H1 (cell line): ENCODE measurements around the gene CNOT9. TPM values are rescaled to one million over a fixed set of nuclear protein-coding genes. Genes with fewer than 3 reads are reported as not detected.

Source experiments
- CTCF ChIA-PET: fragments of 300-600 bp; sonication (Branson Sonifier 250); formaldehyde crosslinking; loops from one replicate; lab custom pipeline; 2021; ENCODE audit not compliant: partially characterized antibody; lab: Charles Lee
- POLR2A ChIA-PET: fragments of 300-600 bp; sonication (Branson Sonifier 250); formaldehyde crosslinking; loops from one replicate; lab custom pipeline; 2021; ENCODE audit warnings: inconsistent platforms; ENCODE audit not compliant: partially characterized antibody; lab: Charles Lee
- DNase-seq, 2 experiments: peaks; one replicate each; pipeline versions ENCODE4 v3.0.0 to v3.0.0-alpha.2; 2010 to 2022; ENCODE audit warnings: low spot score in 2 of 2, low read depth in 1 of 2, mixed read lengths in 1 of 2
- FAIRE-seq: peaks from 2 replicates; lab custom pipeline; 2011; peaks lifted over from hg19 to GRCh38; lab: Jason Lieb, UNC
- H2AFZ ChIP-seq: 2 replicates; pipeline ENCODE4 v1.8.1; 2012; ENCODE audit warnings: low read length, inconsistent platforms
- H2AK5ac ChIP-seq: 2 replicates; pipeline ENCODE4 v1.6.1; 2013; ENCODE audit warnings: low read depth, low read length
- H2BK120ac ChIP-seq: replicated peaks from 2 replicates; pipeline ENCODE3; 2013; ENCODE audit warnings: low read depth, low read length, inconsistent platforms
- H2BK12ac ChIP-seq: 2 replicates; pipeline ENCODE4 v1.6.1; 2013; ENCODE audit warnings: low read depth, low read length
- H2BK15ac ChIP-seq: 2 replicates; pipeline ENCODE4 v1.6.1; 2013; ENCODE audit warnings: low read length
- H2BK20ac ChIP-seq: 2 replicates; pipeline ENCODE4 v1.6.1; 2013; ENCODE audit warnings: low read length
- H2BK5ac ChIP-seq: 2 replicates; pipeline ENCODE4 v1.6.1; 2013; ENCODE audit warnings: low read depth, low read length
- H3K14ac ChIP-seq: 2 replicates; pipeline ENCODE4 v1.6.1; 2013; ENCODE audit warnings: inconsistent platforms; ENCODE audit not compliant: insufficient read length
- H3K18ac ChIP-seq: 2 replicates; pipeline ENCODE4 v1.6.1; 2013; ENCODE audit warnings: low read length; ENCODE audit errors: extremely low read depth
- H3K23ac ChIP-seq: 2 replicates; pipeline ENCODE4 v1.6.1; 2013; ENCODE audit warnings: inconsistent platforms; ENCODE audit not compliant: insufficient read length
- H3K23me2 ChIP-seq: 2 replicates; pipeline ENCODE4 v1.6.1; 2013; ENCODE audit warnings: low read depth, low read length
- H3K27ac ChIP-seq: 2 replicates; pipeline ENCODE4 v1.6.1; 2011; ENCODE audit warnings: low read depth, low read length, inconsistent platforms
- H3K27me3 ChIP-seq, 4 experiments: replicated peaks in 1 of 4; 1 replicate in 1 of 4; 2 replicates in 3 of 4; pipeline versions ENCODE4 v1.6.1 to v1.8.1; 2011 to 2013; ENCODE audit warnings: low read length in 3 of 4, mild to moderate bottlenecking in 3 of 4, inconsistent platforms in 2 of 4, mixed read lengths in 2 of 4, moderate library complexity in 1 of 4; ENCODE audit not compliant: control insufficient read depth in 3 of 4, insufficient read depth in 3 of 4; ENCODE audit errors: extremely low read depth in 1 of 4
- H3K36me3 ChIP-seq, 4 experiments: 2 replicates each; pipeline versions ENCODE4 v1.6.1 to v1.8.1; 2011 to 2013; ENCODE audit warnings: mild to moderate bottlenecking in 4 of 4, low read length in 3 of 4, moderate library complexity in 2 of 4, control low read depth in 1 of 4, inconsistent platforms in 1 of 4; ENCODE audit not compliant: insufficient read depth in 4 of 4, control insufficient read depth in 2 of 4
- H3K4ac ChIP-seq: replicated peaks from 2 replicates; pipeline ENCODE3; 2013; ENCODE audit warnings: low read length, low read depth, mixed read lengths, inconsistent platforms; ENCODE audit not compliant: insufficient read length
- H3K4me1 ChIP-seq, 4 experiments: replicated peaks in 1 of 4; 1 replicate in 1 of 4; 2 replicates in 3 of 4; pipeline versions ENCODE4 v1.6.1 to v1.8.1; 2011 to 2013; ENCODE audit warnings: low read length in 3 of 4, inconsistent platforms in 2 of 4, mixed read lengths in 1 of 4; ENCODE audit not compliant: insufficient read depth in 4 of 4, control insufficient read depth in 3 of 4
- H3K4me2 ChIP-seq, 2 experiments: 2 replicates each; pipeline versions ENCODE4 v1.6.1 to v1.8.1; 2011 to 2013; ENCODE audit warnings: low read depth in 2 of 2, low read length in 2 of 2, control low read depth in 1 of 2, inconsistent platforms in 1 of 2, mild to moderate bottlenecking in 1 of 2; ENCODE audit not compliant: insufficient read depth in 1 of 2
- H3K4me3 ChIP-seq, 4 experiments: fragments of 200-600, 300-600 bp in 1 of 4; sonication (generic), shearing (Covaris generic), sonication (Bioruptor Twin) in 1 of 4; 2 replicates each; pipeline versions ENCODE4 v1.5.1 to v1.8.1; 2011 to 2016; ENCODE audit warnings: low read length in 4 of 4, low read depth in 3 of 4, control low read depth in 2 of 4, inconsistent platforms in 2 of 4, mild to moderate bottlenecking in 2 of 4, mixed read lengths in 1 of 4, moderate library complexity in 1 of 4; ENCODE audit not compliant: insufficient read depth in 2 of 4; ENCODE audit errors: extremely low read depth in 1 of 4
- H3K56ac ChIP-seq: replicated peaks from 2 replicates; pipeline ENCODE3; 2013; ENCODE audit warnings: low read depth, mild to moderate bottlenecking, mixed read lengths, low read length, inconsistent platforms; ENCODE audit not compliant: insufficient read length
- H3K79me1 ChIP-seq: 2 replicates; pipeline ENCODE4 v1.6.1; 2013; ENCODE audit warnings: low read depth, low read length, control low read depth
- H3K79me2 ChIP-seq, 2 experiments: 2 replicates each; pipeline versions ENCODE4 v1.6.1 to v1.8.1; 2012 to 2013; ENCODE audit warnings: low read length in 2 of 2, mild to moderate bottlenecking in 2 of 2, inconsistent platforms in 1 of 2; ENCODE audit not compliant: insufficient read depth in 2 of 2, control insufficient read depth in 1 of 2
- H3K9ac ChIP-seq, 4 experiments: replicated peaks in 1 of 4; 1 replicate in 1 of 4; 2 replicates in 3 of 4; pipeline versions ENCODE4 v1.6.1 to v1.8.1; 2011 to 2013; ENCODE audit warnings: low read depth in 3 of 4, low read length in 3 of 4, control low read depth in 2 of 4, mild to moderate bottlenecking in 2 of 4, moderate library complexity in 2 of 4, inconsistent platforms in 1 of 4; ENCODE audit errors: extremely low read depth in 1 of 4
- H3K9me3 ChIP-seq, 2 experiments: 2 replicates each; pipeline versions ENCODE4 v1.6.1 to v1.8.1; 2012 to 2013; ENCODE audit warnings: mild to moderate bottlenecking in 2 of 2, moderate library complexity in 2 of 2, control low read depth in 1 of 2, inconsistent platforms in 1 of 2, low read depth in 1 of 2, low read length in 1 of 2, mixed read lengths in 1 of 2; ENCODE audit not compliant: insufficient read depth in 2 of 2
- H4K20me1 ChIP-seq, 2 experiments: replicated peaks in 1 of 2; 2 replicates each; pipeline versions ENCODE3 to v1.8.1; 2011 to 2013; ENCODE audit warnings: inconsistent platforms in 2 of 2, low read length in 2 of 2, mild to moderate bottlenecking in 1 of 2; ENCODE audit not compliant: insufficient read depth in 2 of 2, control insufficient read depth in 1 of 2
- H4K5ac ChIP-seq: 2 replicates; pipeline ENCODE4 v1.6.1; 2013; ENCODE audit warnings: low read length, low read depth, mixed read lengths, inconsistent platforms; ENCODE audit not compliant: insufficient read length
- H4K8ac ChIP-seq: 2 replicates; pipeline ENCODE4 v1.8.0; 2013; ENCODE audit warnings: mild to moderate bottlenecking, moderate library complexity, low read length, inconsistent platforms; ENCODE audit not compliant: insufficient read depth; ENCODE audit errors: extremely low read depth
- H4K91ac ChIP-seq: replicated peaks from 2 replicates; pipeline ENCODE3; 2013; ENCODE audit warnings: low read length, mixed read lengths, inconsistent platforms; ENCODE audit not compliant: insufficient read length
- ATF2 ChIP-seq: IDR thresholded peaks from 2 replicates; pipeline ENCODE4 v1.6.1; 2012; ENCODE audit warnings: low read length, inconsistent platforms
- CHD2 ChIP-seq: IDR thresholded peaks from 2 replicates; pipeline ENCODE4 v1.6.1; 2012; ENCODE audit warnings: low read length, improper control_type of control experiment
- EP300 ChIP-seq, 2 experiments: IDR thresholded peaks; 1 replicate in 1 of 2; 2 replicates in 1 of 2; pipeline ENCODE4 v1.6.1; 2011 to 2012; ENCODE audit warnings: low read depth in 2 of 2, low read length in 2 of 2, mild to moderate bottlenecking in 2 of 2, borderline replicate concordance in 1 of 2, inconsistent platforms in 1 of 2, moderate library complexity in 1 of 2
- GABPA ChIP-seq: IDR thresholded peaks from 2 replicates; pipeline ENCODE4 v1.6.1; 2011; ENCODE audit warnings: mild to moderate bottlenecking, low read length, moderate library complexity, borderline replicate concordance; ENCODE audit not compliant: insufficient read depth
- GTF2F1 ChIP-seq: IDR thresholded peaks from 2 replicates; pipeline ENCODE4 v1.6.1; 2012; ENCODE audit warnings: low read depth, low read length, improper control_type of control experiment, borderline replicate concordance
- JUND ChIP-seq: IDR thresholded peaks from 2 replicates; pipeline ENCODE4 v1.6.1; 2011; ENCODE audit warnings: mild to moderate bottlenecking, improper control_type of control experiment, low read length
- POU5F1 ChIP-seq: IDR thresholded peaks from 2 replicates; pipeline ENCODE4 v1.6.1; 2011; ENCODE audit warnings: low read depth, mild to moderate bottlenecking, low read length, moderate library complexity
- RNF2 ChIP-seq: fragments of 200-900, 300-1000 bp; sonication (generic); IDR thresholded peaks from 2 replicates; pipeline ENCODE4 v1.7.1; 2016; ENCODE audit warnings: borderline replicate concordance, low read depth, mild to moderate bottlenecking, antibody characterized with exemption, low read length; ENCODE audit not compliant: poor library complexity, severe bottlenecking; ENCODE audit errors: missing control alignments
- SAP30 ChIP-seq: fragments of 300-600 bp; sonication (generic); IDR thresholded peaks from 2 replicates; pipeline ENCODE4 v1.7.1; 2012; ENCODE audit warnings: low read length, moderate library complexity, mild to moderate bottlenecking, inconsistent platforms; ENCODE audit not compliant: insufficient read depth, insufficient replicate concordance
- SIX5 ChIP-seq: IDR thresholded peaks from 2 replicates; pipeline ENCODE4 v1.6.1; 2011; ENCODE audit warnings: mild to moderate bottlenecking, low read depth, low read length
- TCF12 ChIP-seq: IDR thresholded peaks from 2 replicates; pipeline ENCODE4 v1.6.1; 2011; ENCODE audit warnings: low read depth, mild to moderate bottlenecking, low read length
- TEAD4 ChIP-seq: IDR thresholded peaks from 2 replicates; pipeline ENCODE4 v1.6.1; 2012; ENCODE audit warnings: low read depth, low read length, inconsistent platforms, mixed read lengths
- WGBS, 2 experiments: shearing (Covaris generic) in 1 of 2; methylation state at CpG; one replicate each; pipeline versions ENCODE4 v1.1.6 to v1.1.7; 2013 to 2015; ENCODE audit warnings: low lambda C conversion rate in 2 of 2, mixed read lengths in 2 of 2, inconsistent platforms in 1 of 2, low coverage in 1 of 2, missing lambda C conversion rate in 1 of 2; ENCODE audit not compliant: insufficient replicate concordance in 2 of 2, insufficient coverage in 1 of 2, insufficient read length in 1 of 2; ENCODE audit errors: extremely low coverage in 1 of 2, missing lambda C conversion rate in 1 of 2; 5-methylcytosine and 5-hydroxymethylcytosine counted together
- polyA plus RNA-seq, 7 experiments: library from polyadenylated mRNA; depleted of rRNA in 3 of 7; stranded (reverse) in 5 of 7; unstranded in 2 of 7; fragments of >200 nt in 5 of 7; fragments of 200-250 nt in 2 of 7; gene quantifications; 1 replicate in 5 of 7; 2 replicates in 1 of 7; 4 replicates in 1 of 7; pipeline versions ENCODE4 v1.2.1 to v1.2.3, GENCODE V29; 2011 to 2013; ENCODE audit warnings: missing spikeins in 2 of 7, mixed read lengths in 2 of 7
- total RNA-seq: library from RNA; stranded (reverse); fragmentation: NEBNext Ultra II Directional; extraction: Animal tissue kit (Norgen Biotek cat#: 25700); gene quantifications from 2 replicates; pipeline ENCODE4 v1.2.1, GENCODE V29; 2021

The CNOT9 gene
- total and polyA plus RNA-seq, 2 of the 8 experiments (the other 6 are each of a cell fraction or from before 2014, with no cell fraction given): 79.3 to 81.2 TPM

DNA sequence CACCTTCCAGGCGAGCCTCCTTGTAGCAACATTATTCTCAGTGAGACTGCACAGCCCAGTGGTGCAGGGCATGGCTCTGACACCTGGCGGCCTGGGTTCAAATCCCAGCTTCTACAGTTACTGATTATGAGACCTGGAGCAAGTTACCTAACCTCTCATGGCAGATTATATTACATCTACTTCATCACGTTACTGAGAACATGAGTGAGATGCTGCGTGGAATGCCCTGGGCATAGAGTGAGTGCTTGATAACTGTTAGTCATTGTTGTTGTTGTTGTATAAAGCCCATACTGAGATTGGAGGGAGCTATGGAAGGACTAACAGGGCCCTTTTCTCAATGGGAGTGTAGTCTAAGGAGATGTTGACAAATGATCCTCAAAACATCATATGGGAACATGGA, 57.7 kb downstream of the CNOT9 start:
- Histone ChIP-seq H2AK5ac (no peak overlapping the region), H2BK20ac (no peak overlapping the region), H3K27me3 (no peaks in the 10 kb centered on the region; a peak in 1 of 7 replicates), H3K79me2 (no peaks in the 10 kb centered on the region), H3K79me1 (no peaks in the 10 kb centered on the region), H3K18ac (no peak overlapping the region), H2AFZ (no peak overlapping the region), H4K91ac (no peak overlapping the region), H4K8ac (no peak overlapping the region; the same call in 1 of the 2 replicates), H3K4me3 (no peak overlapping the region), H3K23me2 (no peaks in the 10 kb centered on the region), H2BK12ac (no peak overlapping the region), H3K36me3 (no peaks in the 10 kb centered on the region), H2BK120ac (no peak overlapping the region), H3K27ac (no peak overlapping the region), H3K14ac (no peak overlapping the region), H2BK15ac (no peak overlapping the region), H4K5ac (no peak overlapping the region), H2BK5ac (no peak overlapping the region), H3K9me3 (no peaks in the 10 kb centered on the region), H4K20me1 (no peaks in the 10 kb centered on the region), H3K4me2 (no peak overlapping the region), H3K56ac (no peak overlapping the region), H3K4ac (no peak overlapping the region), H3K4me1 (no peaks in the 10 kb centered on the region; a peak in 1 of 7 replicates), H3K23ac (no peak overlapping the region), H3K9ac (no peak overlapping the region)
- FAIRE-seq: no peak
- ChIA-PET CTCF (interaction anchor here (0.6 to 1.0 kb wide), 3 partner anchors 16 to 218 kb away, joined by 3 to 4 read pairs (median 3); no protein-coding TSS in a partner anchor), POLR2A (interaction anchor here (1.3 kb wide), 2 partner anchors 11 to 19 kb away, joined by 3 read pairs; partner anchors contain the start of gene PLCD4)
- 93% methylated on average over 4 of the region's 4 CpGs; no CpG with 5 or more reads in 1 of the 2 experiments for whole genome bisulfite sequencing, 2 experiments
- DNase-seq: no peak
- no peak for TF ChIP-seq JUND
- TF ChIP-seq ATF2: no peak
- TF ChIP-seq TCF12: no peak
- no peak for TF ChIP-seq RNF2
- no peak for TF ChIP-seq CHD2
- TF ChIP-seq GABPA: no peak
- TF ChIP-seq EP300 (IDR thresholded peaks at IDR 0.05; ENCODE audit: borderline replicate concordance in 1 of 2, low read depth in 2 of 2, low read length in 2 of 2): no peak
- TF ChIP-seq POU5F1: no peak
- TF ChIP-seq SAP30: no peak
- TF ChIP-seq TEAD4: no peak
- TF ChIP-seq SIX5: no peak
- TF ChIP-seq GTF2F1: no peak
